Cardiac muscle cell (in vitro differentiated cells and primary cell): ENCODE measurements around the gene NRTN. TPM values are rescaled to one million over a fixed set of nuclear protein-coding genes. Genes with fewer than 3 reads are reported as not detected.
"Not testable (repeated sequence)": the region's sequence is repeated elsewhere in the genome, so short reads cannot be mapped to it uniquely, and the experiment has no call there.

ENCODE experiments used
- DNase-seq, 2 donors: peaks; one replicate each; pipeline versions ENCODE4 v3.0.0 to v3.0.0-alpha.2; 2010 to 2017; ENCODE audit warnings: low read depth in 1 of 2, low spot score in 1 of 2
- H3K27ac ChIP-seq: fragments of 200-600 bp; sonication (generic); 2 replicates; pipeline ENCODE4 v1.5.1; 2016
- H3K27me3 ChIP-seq: fragments of 200-600 bp; sonication (generic); 2 replicates; pipeline ENCODE4 v1.6.0; 2016; ENCODE audit warnings: control low read depth
- H3K36me3 ChIP-seq: fragments of 200-600 bp; sonication (generic); 2 replicates; pipeline ENCODE4 v1.5.1; 2016; ENCODE audit warnings: control low read depth
- H3K4me1 ChIP-seq: fragments of 200-600 bp; sonication (generic); 2 replicates; pipeline ENCODE4 v1.8.1; 2017; ENCODE audit warnings: low read depth, mild to moderate bottlenecking, mixed run types
- H3K4me3 ChIP-seq: fragments of 200-600 bp; sonication (generic); 2 replicates; pipeline ENCODE4 v1.5.1; 2016; ENCODE audit warnings: mild to moderate bottlenecking
- H3K9me3 ChIP-seq: fragments of 200-600 bp; sonication (generic); 2 replicates; pipeline ENCODE4 v1.5.1; 2017; ENCODE audit warnings: low read depth, mild to moderate bottlenecking, control low read depth
- CTCF ChIP-seq: IDR thresholded peaks from 2 replicates; pipeline ENCODE4 v1.5.1; 2012; ENCODE audit warnings: low read depth, mild to moderate bottlenecking, low read length
- polyA plus RNA-seq: library from polyadenylated mRNA; unstranded; fragments of >200 nt; fragmentation: Nextera tagmentation; extraction: Ambion mirVana; gene quantifications from 2 replicates; pipeline ENCODE4 v1.2.1, GENCODE V29; 2016
- total RNA-seq: library from RNA; depleted of rRNA; stranded (reverse); fragments of >200 nt; gene quantifications from 2 replicates; pipeline ENCODE4 v1.2.3, GENCODE V29; 2016

The NRTN gene
- total and polyA plus RNA-seq, 2 experiments from 2014 or later: 36.1 to 68.2 TPM

- Histone ChIP-seq H3K27me3 (no peaks in the 10 kb centered on the region), H3K4me3 (no peak overlapping the region), H3K36me3 (no peaks in the 10 kb centered on the region), H3K27ac (no peak overlapping the region), H3K9me3 (no peaks in the 10 kb centered on the region), H3K4me1 (no peaks in the 10 kb centered on the region)
- TF ChIP-seq CTCF: no peak
- DNase-seq: no peak
These were observed 31.6 kb upstream of the NRTN start for GRCh38 chr19:5773276-5773675.

GRCh38 chr19:5774921-5775320 lies 29.9 kb upstream of the NRTN start:
- Histone ChIP-seq H3K4me1 (no peaks in the 10 kb centered on the region), H3K9me3 (no peaks in the 10 kb centered on the region), H3K4me3 (no peak overlapping the region), H3K27ac (no peak overlapping the region), H3K36me3 (no peaks in the 10 kb centered on the region), H3K27me3 (no peaks in the 10 kb centered on the region)
- no peak for DNase-seq
- no peak for TF ChIP-seq CTCF

GRCh38 chr19:5775668-5776309 lies 29.1 kb upstream of the NRTN start:
- peak in 1 of 2 donors; percentile 51 for DNase-seq
- H3K4me1 ChIP-seq: no peaks in the 10 kb centered on the region
- H3K27me3 ChIP-seq: no peaks in the 10 kb centered on the region
- H3K27ac ChIP-seq: no peak overlapping the region
- TF ChIP-seq CTCF: no peak
- H3K4me3 ChIP-seq: no peak overlapping the region
- H3K9me3 ChIP-seq: no peaks in the 10 kb centered on the region
- no peaks in the 10 kb centered on the region for H3K36me3 ChIP-seq

- no peak for DNase-seq
- no peak for TF ChIP-seq CTCF
- Histone ChIP-seq H3K27ac (no peak overlapping the region), H3K4me1 (no peaks in the 10 kb centered on the region), H3K36me3 (no peaks in the 10 kb centered on the region), H3K4me3 (no peak overlapping the region), H3K9me3 (no peaks in the 10 kb centered on the region), H3K27me3 (no peaks in the 10 kb centered on the region)
These were observed 26.5 kb upstream of the NRTN start for GRCh38 chr19:5778402-5778801.

GRCh38 chr19:5780916-5781315 lies 24.0 kb upstream of the NRTN start:
- H3K27me3 ChIP-seq, DNase-seq, H3K27ac ChIP-seq, H3K4me1 ChIP-seq, H3K9me3 ChIP-seq, H3K36me3 ChIP-seq, H3K4me3 ChIP-seq: not testable (repeated sequence)

GRCh38 chr19:5782322-5782721 lies 22.5 kb upstream of the NRTN start:
- Histone ChIP-seq H3K9me3 (no peaks in the 10 kb centered on the region), H3K36me3 (peaks cover 5% of the 10 kb centered on the region), H3K27ac (no peak overlapping the region), H3K27me3 (no peaks in the 10 kb centered on the region), H3K4me1 (no peaks in the 10 kb centered on the region), H3K4me3 (no peak overlapping the region)
- no peak for DNase-seq
- no peak for TF ChIP-seq CTCF
